ENCODE results near the gene CFAP410. TPM values are rescaled to one million over a fixed set of nuclear protein-coding genes. Genes with fewer than 3 reads are reported as not detected.

Gene CFAP410
- total RNA-seq, 1 experiment from 2014 or later = 16.5 TPM

DNA sequence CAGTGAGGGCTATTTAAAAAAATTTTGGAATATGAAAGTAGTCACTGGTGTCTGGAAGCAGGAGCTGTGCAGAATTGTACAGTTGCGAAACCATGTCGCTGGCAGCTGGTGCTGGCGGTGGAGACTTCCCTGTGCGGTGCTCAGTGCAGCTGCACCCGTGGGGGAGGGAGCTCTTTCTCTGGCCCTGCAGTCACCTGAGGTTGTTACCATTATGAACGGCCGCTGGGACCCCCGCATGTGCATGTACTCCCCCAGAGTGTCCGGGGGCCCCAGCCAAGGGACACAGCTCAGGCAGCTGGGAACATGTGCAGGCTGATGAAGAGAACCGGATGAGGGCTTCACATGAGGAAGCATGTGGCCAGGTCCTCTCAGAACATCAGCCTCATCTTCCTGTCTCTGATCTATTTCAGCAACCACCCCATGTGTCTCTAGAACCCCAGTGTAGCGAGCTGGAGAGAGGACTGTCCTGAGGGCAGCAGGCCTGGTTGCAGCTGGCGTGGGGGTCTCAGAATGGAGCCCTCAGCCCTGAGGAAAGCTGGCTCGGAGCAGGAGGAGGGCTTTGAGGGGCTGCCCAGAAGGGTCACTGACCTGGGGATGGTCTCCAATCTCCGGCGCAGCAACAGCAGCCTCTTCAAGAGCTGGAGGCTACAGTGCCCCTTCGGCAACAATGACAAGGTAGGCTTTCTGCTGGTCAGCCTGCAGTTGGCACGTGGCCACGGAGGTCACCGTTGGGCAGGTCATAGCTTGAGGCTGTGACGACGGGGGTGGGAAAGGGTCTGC, 14.2 kb upstream of the CFAP410 start, which contains the start of gene TRPM2:
TSS of gene TRPM2 (plus strand) at position 431 of the 780 bp plus-strand sequence. CDS start at position 511, 80 bp downstream.
- H3K36me3 Mint-ChIP-seq (ENCODE audit: insufficient read depth, unreplicated experiment) = no peaks in the 10 kb centered on the region
- ChIA-PET POLR2A (no interaction called here), CTCF (interaction anchor here (0.7 kb wide), 1 partner anchor 10 kb away, joined by 3 read pairs; no protein-coding TSS in a partner anchor)
- BruUV-seq (replicated peaks) = no TSS peak
- TF ChIP-seq, protein P1, sequence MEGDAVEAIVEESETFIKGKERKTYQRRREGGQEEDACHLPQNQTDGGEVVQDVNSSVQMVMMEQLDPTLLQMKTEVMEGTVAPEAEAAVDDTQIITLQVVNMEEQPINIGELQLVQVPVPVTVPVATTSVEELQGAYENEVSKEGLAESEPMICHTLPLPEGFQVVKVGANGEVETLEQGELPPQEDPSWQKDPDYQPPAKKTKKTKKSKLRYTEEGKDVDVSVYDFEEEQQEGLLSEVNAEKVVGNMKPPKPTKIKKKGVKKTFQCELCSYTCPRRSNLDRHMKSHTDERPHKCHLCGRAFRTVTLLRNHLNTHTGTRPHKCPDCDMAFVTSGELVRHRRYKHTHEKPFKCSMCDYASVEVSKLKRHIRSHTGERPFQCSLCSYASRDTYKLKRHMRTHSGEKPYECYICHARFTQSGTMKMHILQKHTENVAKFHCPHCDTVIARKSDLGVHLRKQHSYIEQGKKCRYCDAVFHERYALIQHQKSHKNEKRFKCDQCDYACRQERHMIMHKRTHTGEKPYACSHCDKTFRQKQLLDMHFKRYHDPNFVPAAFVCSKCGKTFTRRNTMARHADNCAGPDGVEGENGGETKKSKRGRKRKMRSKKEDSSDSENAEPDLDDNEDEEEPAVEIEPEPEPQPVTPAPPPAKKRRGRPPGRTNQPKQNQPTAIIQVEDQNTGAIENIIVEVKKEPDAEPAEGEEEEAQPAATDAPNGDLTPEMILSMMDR (IDR thresholded peaks at IDR 0.05; ENCODE audit: insufficient read depth in 1 of 2, low read depth in 1 of 2, low read length in 1 of 2, severe bottlenecking in 1 of 2, unreplicated experiment in 1 of 2) = no peak
- Histone ChIP-seq H3K9me3 (no peaks in the 10 kb centered on the region), H3K36me3 (ENCODE audit: control insufficient read depth, insufficient read depth, low read length) (no peaks in the 10 kb centered on the region), H3K27me3 (replicated peaks; ENCODE audit: control insufficient read depth, insufficient read depth, low read length) (no peaks in the 10 kb centered on the region), H3K4me3 (ENCODE audit: low read depth, low read length) (no peak within 1 kb of the TSS), H3K4me1 (no peaks in the 10 kb centered on the region)
- peak in 1 of 2 experiments; percentile 27 for DNase-seq
- H3K9me3 Mint-ChIP-seq (ENCODE audit: unreplicated experiment) = no peaks in the 10 kb centered on the region
- no peaks in the 10 kb centered on the region for H3K4me1 Mint-ChIP-seq (ENCODE audit: low read depth, unreplicated experiment)
- intact Hi-C loops (cut with micrococcal nuclease; ENCODE audit: unreplicated experiment) = no loop called here
- peak within 1 kb of the TSS; percentile 10 for H3K27ac Mint-ChIP-seq (ENCODE audit: unreplicated experiment)
- no peaks in the 10 kb centered on the region for H3K27me3 Mint-ChIP-seq (ENCODE audit: insufficient read depth, unreplicated experiment)
- no peak within 1 kb of the TSS for H3K4me3 Mint-ChIP-seq (ENCODE audit: unreplicated experiment)

DNA sequence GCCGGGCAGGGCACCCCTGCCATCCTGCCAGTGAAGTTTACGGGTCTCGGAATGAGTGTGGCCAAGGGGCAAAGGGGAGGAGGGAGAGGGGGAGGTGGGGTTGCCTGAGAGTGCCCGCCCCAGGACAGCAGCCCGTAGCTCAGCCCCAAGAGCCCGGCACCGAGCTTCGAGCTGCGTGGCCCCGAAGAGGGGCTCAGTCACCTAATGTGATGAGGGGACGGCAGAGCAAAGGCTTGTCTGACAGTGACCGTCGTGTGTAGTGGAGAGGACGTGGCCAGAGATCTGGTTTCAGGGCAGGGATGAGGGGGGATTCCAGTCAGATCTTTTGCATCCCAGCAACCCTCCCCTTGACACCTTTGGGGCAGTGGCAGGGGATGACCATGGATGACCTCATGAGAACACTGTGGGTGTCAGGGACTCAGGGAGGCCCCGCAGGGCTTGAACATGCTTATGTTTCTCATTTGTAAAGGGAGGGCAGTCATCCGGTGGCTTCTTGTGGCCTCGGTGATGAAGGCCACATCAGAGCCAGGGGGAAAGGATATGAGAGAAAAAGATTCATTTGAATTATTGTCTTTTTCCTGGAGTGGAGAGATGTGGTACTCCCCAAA, 13.2 kb upstream of the CFAP410 start:
- ChIA-PET CTCF (no interaction called here), POLR2A (interaction anchor here (0.7 kb wide), 1 partner anchor 14 kb away, joined by 3 read pairs; no protein-coding TSS in a partner anchor)
- peak in 1 of 2 experiments; percentile 32 for DNase-seq
- TF ChIP-seq, protein P1 (IDR thresholded peaks at IDR 0.05; ENCODE audit: insufficient read depth in 1 of 2, low read depth in 1 of 2, low read length in 1 of 2, severe bottlenecking in 1 of 2, unreplicated experiment in 1 of 2) = no peak
- Mint-ChIP-seq H3K36me3 (ENCODE audit: insufficient read depth, unreplicated experiment) (no peaks in the 10 kb centered on the region), H3K27me3 (ENCODE audit: insufficient read depth, unreplicated experiment) (no peaks in the 10 kb centered on the region), H3K4me3 (ENCODE audit: unreplicated experiment) (no peak overlapping the region), H3K27ac (ENCODE audit: unreplicated experiment) (no peak overlapping the region), H3K9me3 (ENCODE audit: unreplicated experiment) (no peaks in the 10 kb centered on the region), H3K4me1 (ENCODE audit: low read depth, unreplicated experiment) (no peaks in the 10 kb centered on the region)
- Histone ChIP-seq H3K36me3 (ENCODE audit: control insufficient read depth, insufficient read depth, low read length) (no peaks in the 10 kb centered on the region), H3K9me3 (no peaks in the 10 kb centered on the region), H3K27me3 (replicated peaks; ENCODE audit: control insufficient read depth, insufficient read depth, low read length) (no peaks in the 10 kb centered on the region), H3K4me1 (no peaks in the 10 kb centered on the region), H3K4me3 (ENCODE audit: low read depth, low read length) (no peak overlapping the region)
- BruUV-seq (replicated peaks) = no TSS peak
- intact Hi-C loops (cut with micrococcal nuclease; ENCODE audit: unreplicated experiment) = no loop called here

- no peak for DNase-seq
- Mint-ChIP-seq H3K9me3 (ENCODE audit: unreplicated experiment) (no peaks in the 10 kb centered on the region), H3K36me3 (ENCODE audit: insufficient read depth, unreplicated experiment) (no peaks in the 10 kb centered on the region), H3K4me3 (ENCODE audit: unreplicated experiment) (no peak overlapping the region), H3K4me1 (ENCODE audit: low read depth, unreplicated experiment) (no peaks in the 10 kb centered on the region), H3K27ac (ENCODE audit: unreplicated experiment) (no peak overlapping the region), H3K27me3 (ENCODE audit: insufficient read depth, unreplicated experiment) (no peaks in the 10 kb centered on the region)
- ChIA-PET POLR2A (interaction anchor here (0.7 kb wide), 1 partner anchor 13 kb away, joined by 3 read pairs; no protein-coding TSS in a partner anchor), CTCF (no interaction called here)
- intact Hi-C loops (cut with micrococcal nuclease; ENCODE audit: unreplicated experiment) = no loop called here
- no peaks in the 10 kb centered on the region for H3K27me3 ChIP-seq (replicated peaks; ENCODE audit: control insufficient read depth, insufficient read depth, low read length)
- no peaks in the 10 kb centered on the region for H3K36me3 ChIP-seq (ENCODE audit: control insufficient read depth, insufficient read depth, low read length)
- BruUV-seq (replicated peaks) = no TSS peak
- TF ChIP-seq, protein P1 (IDR thresholded peaks at IDR 0.05; ENCODE audit: insufficient read depth in 1 of 2, low read depth in 1 of 2, low read length in 1 of 2, severe bottlenecking in 1 of 2, unreplicated experiment in 1 of 2) = no peak
- H3K9me3 ChIP-seq = no peaks in the 10 kb centered on the region
- no peak overlapping the region for H3K4me3 ChIP-seq (ENCODE audit: low read depth, low read length)
- no peaks in the 10 kb centered on the region for H3K4me1 ChIP-seq
Observed at GRCh38 chr21:44351535-44352252, 12.5 kb upstream of the CFAP410 start.

Measured in Caco-2 (cell line).